SK-N-SH (cell line): ENCODE results near the gene LYPD4.

Experiments
- CTCF ChIP-seq: fragments of 200-600 bp; sonication (generic); IDR thresholded peaks from 2 replicates; pipeline ENCODE4 v1.6.1; 2017; ENCODE audit warnings: antibody characterized with exemption, mild to moderate bottlenecking, moderate library complexity
- EP300 ChIP-seq, 2 experiments: IDR thresholded peaks; 2 replicates each; pipeline versions ENCODE4 v1.4.0 to v1.6.1; 2012; ENCODE audit warnings: borderline replicate concordance in 1 of 2, low read depth in 1 of 2, low read length in 1 of 2
- EZH2phosphoT487 ChIP-seq: fragments of 200-600 bp; sonication (generic); IDR thresholded peaks from 2 replicates; pipeline ENCODE4 v1.6.1; 2017; ENCODE audit warnings: low read depth, mixed run types, mild to moderate bottlenecking, antibody characterized with exemption, moderate library complexity, borderline replicate concordance
- REST ChIP-seq: IDR thresholded peaks from 2 replicates; pipeline ENCODE4 v1.6.1; 2012; ENCODE audit warnings: mild to moderate bottlenecking, low read depth, low read length, moderate library complexity
- TAF1 ChIP-seq: IDR thresholded peaks from 2 replicates; pipeline ENCODE4 v1.6.1; 2012; ENCODE audit warnings: low read depth, mild to moderate bottlenecking, low read length, moderate library complexity, borderline replicate concordance

- no peak for TF ChIP-seq CTCF
- TF ChIP-seq EP300 (IDR thresholded peaks at IDR 0.05; ENCODE audit: borderline replicate concordance in 1 of 2, low read depth in 1 of 2, low read length in 1 of 2): no peak
- TF ChIP-seq TAF1: no peak
- TF ChIP-seq EZH2phosphoT487: no peak
- no peak for TF ChIP-seq REST
Observed at GRCh38 chr19:41847351-41848105, 3.0 kb upstream of the LYPD4 start.
